K562 (cell line): Measurements from ENCODE around the gene PSMD9. TPM values are rescaled to one million over a fixed set of nuclear protein-coding genes. Genes with fewer than 3 reads are reported as not detected.

Experiments
- CBX8 ChIP-seq: fragments of 200-600 bp; sonication (generic); IDR thresholded peaks from 2 replicates; pipeline ENCODE4 v1.6.1; 2012; ENCODE audit warnings: borderline replicate concordance, mixed run types, low read depth, mild to moderate bottlenecking, moderate library complexity, mixed read lengths, low read length, control low read depth, inconsistent platforms; ENCODE audit not compliant: poor library complexity, severe bottlenecking; ENCODE audit errors: extremely low read depth
- CEBPG ChIP-seq, 3 experiments: fragments of 200-800 bp in 1 of 3; sonication (Bioruptor generic) in 1 of 3; sonication (generic) in 1 of 3; formaldehyde crosslinking in 1 of 3; IDR thresholded peaks in 2 of 3; conservative IDR thresholded peaks in 1 of 3; 2 replicates each; pipeline versions ENCODE4 v1.6.1 to v1.8.0; 2016 to 2022; ENCODE audit warnings: missing compliant biosample characterization in 2 of 3, missing genetic modification characterization in 2 of 3, mild to moderate bottlenecking in 1 of 3, missing genetic modification reagents in 1 of 3
- DIDO1 ChIP-seq: fragments of 450-650 bp; IDR thresholded peaks from 2 replicates; pipeline ENCODE4 v1.6.1; 2016; ENCODE audit warnings: low read depth, missing biosample characterization, missing genetic modification characterization
- ETS2 ChIP-seq: IDR thresholded peaks from 2 replicates; pipeline ENCODE4 v1.6.1; 2016; ENCODE audit warnings: borderline replicate concordance, missing genetic modification characterization, mild to moderate bottlenecking, moderate library complexity, missing compliant biosample characterization; ENCODE audit not compliant: poor library complexity, severe bottlenecking
- FOXA1 ChIP-seq: fragments of 450-650 bp; IDR thresholded peaks from 2 replicates; pipeline ENCODE4 v1.6.1; 2016; ENCODE audit warnings: mild to moderate bottlenecking, borderline replicate concordance
- HNRNPH1 ChIP-seq: fragments of 200-400 bp; formaldehyde crosslinking; optimal IDR thresholded peaks from 2 replicates; pipeline ENCODE3; 2017; ENCODE audit warnings: low read depth, mild to moderate bottlenecking, low read length, moderate library complexity
- MAZ ChIP-seq, 2 experiments: fragments of 450-650 bp in 1 of 2; sonication (generic) in 1 of 2; formaldehyde crosslinking; IDR thresholded peaks in 1 of 2; conservative IDR thresholded peaks in 1 of 2; 2 replicates each; pipeline versions ENCODE4 v1.4.0 to v1.5.0; 2020; ENCODE audit warnings: mild to moderate bottlenecking in 1 of 2, missing genetic modification reagents in 1 of 2
- MTF1 ChIP-seq: fragments of 250-450 bp; sonication (Bioruptor Pico); IDR thresholded peaks from 2 replicates; pipeline ENCODE4 v1.9.0; 2021; ENCODE audit warnings: moderate library complexity, mild to moderate bottlenecking, inconsistent platforms, borderline replicate concordance
- NFE2L1 ChIP-seq: fragments of 450-650 bp; IDR thresholded peaks from 2 replicates; pipeline ENCODE4 v1.6.1; 2016; ENCODE audit warnings: missing genetic modification characterization, low read depth, mild to moderate bottlenecking, missing compliant biosample characterization, moderate library complexity, borderline replicate concordance
- NFRKB ChIP-seq: fragments of 450-650 bp; IDR thresholded peaks from 2 replicates; pipeline ENCODE4 v1.6.1; 2016; ENCODE audit warnings: low read depth
- POLR2A ChIP-seq: fragments of 450-650 bp; conservative IDR thresholded peaks from 2 replicates; pipeline ENCODE4 v1.6.1; 2016
- SMARCA5 ChIP-seq: fragments of 450-650 bp; IDR thresholded peaks from 2 replicates; pipeline ENCODE4 v1.6.1; 2016
- SRSF1 ChIP-seq: fragments of 200-400 bp; formaldehyde crosslinking; IDR thresholded peaks from 2 replicates; pipeline ENCODE4 v1.6.1; 2017; ENCODE audit warnings: mild to moderate bottlenecking, low read depth, low read length, moderate library complexity
- TBL1XR1 ChIP-seq, 2 experiments: IDR thresholded peaks; 2 replicates each; pipeline ENCODE4 v1.6.1; 2012; ENCODE audit warnings: improper control_type of control experiment in 2 of 2, low read length in 2 of 2, mild to moderate bottlenecking in 1 of 2
- TEAD1 ChIP-seq, 2 experiments: fragments of 450-650 bp in 1 of 2; sonication (generic) in 1 of 2; formaldehyde crosslinking; IDR thresholded peaks; 2 replicates each; pipeline versions ENCODE4 v1.4.0 to v1.8.0; 2020 to 2022; ENCODE audit warnings: mild to moderate bottlenecking in 2 of 2, missing genetic modification reagents in 1 of 2
- TRIM28 ChIP-seq: fragments of 450-650 bp; IDR thresholded peaks from 2 replicates; pipeline ENCODE4 v1.6.1; 2017
- ZNF445 ChIP-seq: fragments of 250-450 bp; sonication (Bioruptor Pico); IDR thresholded peaks from 2 replicates; pipeline ENCODE4 v1.4.0; 2020; ENCODE audit warnings: low read depth, mild to moderate bottlenecking, moderate library complexity
- ZNF75A ChIP-seq: fragments of 450-650 bp; formaldehyde crosslinking; IDR thresholded peaks from 2 replicates; pipeline ENCODE4 v1.4.0; 2020; ENCODE audit warnings: mild to moderate bottlenecking
- polyA plus RNA-seq, 8 experiments: library from polyadenylated mRNA; depleted of rRNA in 4 of 8; stranded (reverse) in 5 of 8; unstranded in 3 of 8; fragments of >200 nt; fragmentation: Nextera tagmentation in 2 of 8; fragmentation: Illumina TruSeq in 1 of 8; extraction: Ambion mirVana in 2 of 8; extraction: Trizol in 1 of 8; gene quantifications; 2 replicates each; pipeline versions ENCODE4 v1.2.1 to v1.2.3, GENCODE V29; 2011 to 2014; ENCODE audit warnings: inconsistent platforms in 1 of 8, missing spikeins in 1 of 8
- total RNA-seq, 7 experiments: library from RNA; depleted of rRNA in 6 of 7; stranded (reverse); fragments of >200 nt in 6 of 7; fragmentation: Illumina TruSeq in 2 of 7; extraction: Trizol in 2 of 7; gene quantifications; 2 replicates each; pipeline versions ENCODE4 v1.2.1 to v1.2.3, GENCODE V29; 2011 to 2021; ENCODE audit warnings: low replicate concordance in 1 of 7
- TF ChIP-seq, protein P1 (sequence below): fragments of 250-450 bp; sonication (Bioruptor Pico); IDR thresholded peaks from 2 replicates; pipeline ENCODE4 v1.5.0; 2020; ENCODE audit warnings: mild to moderate bottlenecking
- TF ChIP-seq, protein P2 (sequence below): IDR thresholded peaks from 3 replicates; pipeline ENCODE4 v1.6.1; 2011; ENCODE audit warnings: borderline replicate concordance, mild to moderate bottlenecking; ENCODE audit not compliant: insufficient read length, insufficient read depth
- TF ChIP-seq, protein P3 (sequence below): fragments of 450-650 bp; IDR thresholded peaks from 2 replicates; pipeline ENCODE4 v1.7.0; 2016; ENCODE audit warnings: borderline replicate concordance

The PSMD9 gene
- total and polyA plus RNA-seq, 9 of the 15 experiments (the other 6 are each of a cell fraction or from before 2014, with no cell fraction given): 12.2 to 143 (median 61.3) TPM

DNA sequence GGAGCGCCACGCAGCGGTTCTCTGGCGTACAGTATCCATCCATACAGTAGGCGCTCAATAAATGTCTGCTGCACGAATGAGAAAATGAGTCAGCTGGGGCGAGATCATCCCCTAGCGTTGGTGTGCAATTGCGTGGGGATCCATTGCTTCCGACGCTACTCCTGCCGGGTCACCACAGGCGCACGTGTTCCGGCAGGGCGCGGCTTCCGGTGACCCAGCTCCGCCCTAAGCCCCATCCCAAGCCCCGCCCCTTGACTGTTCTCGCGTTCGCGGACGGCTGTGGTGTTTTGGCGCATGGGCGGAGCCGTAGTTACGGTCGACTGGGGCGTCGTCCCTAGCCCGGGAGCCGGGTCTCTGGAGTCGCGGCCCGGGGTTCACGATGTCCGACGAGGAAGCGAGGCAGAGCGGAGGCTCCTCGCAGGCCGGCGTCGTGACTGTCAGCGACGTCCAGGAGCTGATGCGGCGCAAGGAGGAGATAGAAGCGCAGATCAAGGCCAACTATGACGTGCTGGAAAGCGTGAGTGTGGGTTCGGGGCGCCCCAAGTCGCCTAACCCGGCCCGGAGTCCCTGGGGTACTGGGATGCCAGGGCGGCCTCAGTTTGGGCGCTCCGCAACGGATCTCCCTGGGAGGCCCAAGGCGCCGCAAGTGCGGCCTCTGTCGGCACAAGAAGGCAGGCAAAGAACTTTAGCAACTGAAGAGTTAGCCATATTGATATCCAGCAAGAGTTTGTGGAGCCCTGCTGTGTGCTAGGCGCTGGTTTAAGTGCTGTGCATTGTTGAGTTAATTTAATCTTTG is at the start of gene PSMD9 (continued):
- TF ChIP-seq, protein P1, sequence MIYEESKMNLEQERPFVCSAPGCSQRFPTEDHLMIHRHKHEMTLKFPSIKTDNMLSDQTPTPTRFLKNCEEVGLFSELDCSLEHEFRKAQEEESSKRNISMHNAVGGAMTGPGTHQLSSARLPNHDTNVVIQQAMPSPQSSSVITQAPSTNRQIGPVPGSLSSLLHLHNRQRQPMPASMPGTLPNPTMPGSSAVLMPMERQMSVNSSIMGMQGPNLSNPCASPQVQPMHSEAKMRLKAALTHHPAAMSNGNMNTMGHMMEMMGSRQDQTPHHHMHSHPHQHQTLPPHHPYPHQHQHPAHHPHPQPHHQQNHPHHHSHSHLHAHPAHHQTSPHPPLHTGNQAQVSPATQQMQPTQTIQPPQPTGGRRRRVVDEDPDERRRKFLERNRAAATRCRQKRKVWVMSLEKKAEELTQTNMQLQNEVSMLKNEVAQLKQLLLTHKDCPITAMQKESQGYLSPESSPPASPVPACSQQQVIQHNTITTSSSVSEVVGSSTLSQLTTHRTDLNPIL (CRISPR knock-in tag): no peak
- TF ChIP-seq ETS2: no peak
- no peak for TF ChIP-seq ZNF75A (CRISPR knock-in tag)
- TF ChIP-seq NFE2L1 (tag): no peak
- TF ChIP-seq TBL1XR1 (IDR thresholded peaks at IDR 0.05; ENCODE audit: low read length in 2 of 2): peak; percentile 25 to 67; a peak in 3 of 4 replicates
- no peak for TF ChIP-seq MTF1 (CRISPR knock-in tag)
- TF ChIP-seq, protein P2, sequence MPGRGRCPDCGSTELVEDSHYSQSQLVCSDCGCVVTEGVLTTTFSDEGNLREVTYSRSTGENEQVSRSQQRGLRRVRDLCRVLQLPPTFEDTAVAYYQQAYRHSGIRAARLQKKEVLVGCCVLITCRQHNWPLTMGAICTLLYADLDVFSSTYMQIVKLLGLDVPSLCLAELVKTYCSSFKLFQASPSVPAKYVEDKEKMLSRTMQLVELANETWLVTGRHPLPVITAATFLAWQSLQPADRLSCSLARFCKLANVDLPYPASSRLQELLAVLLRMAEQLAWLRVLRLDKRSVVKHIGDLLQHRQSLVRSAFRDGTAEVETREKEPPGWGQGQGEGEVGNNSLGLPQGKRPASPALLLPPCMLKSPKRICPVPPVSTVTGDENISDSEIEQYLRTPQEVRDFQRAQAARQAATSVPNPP: no peak
- peak; percentile 97 for TF ChIP-seq CEBPG (CRISPR knock-in tag; IDR thresholded peaks at IDR 0.05)
- TF ChIP-seq CEBPG (tag; conservative IDR thresholded peaks at IDR 0.05 in 1 of 2, IDR thresholded peaks at IDR 0.05 in 1 of 2): peak; percentile 20 to 70; a peak in 2 of 4 replicates
- TF ChIP-seq HNRNPH1: no peak
- peak; percentile 92; the same call in 1 of the 2 replicates for TF ChIP-seq SMARCA5
- peak; percentile 71 for TF ChIP-seq NFRKB
- TF ChIP-seq POLR2A: peak; percentile 94
- no peak for TF ChIP-seq FOXA1
- no peak for TF ChIP-seq CBX8
- 0 out of 2 replicates have a peak, but pooled peaks have one; percentile 53 for TF ChIP-seq TRIM28
- TF ChIP-seq TEAD1 (CRISPR knock-in tag; IDR thresholded peaks at IDR 0.05): no peak; a peak in 1 of 4 replicates
- TF ChIP-seq, protein P3, sequence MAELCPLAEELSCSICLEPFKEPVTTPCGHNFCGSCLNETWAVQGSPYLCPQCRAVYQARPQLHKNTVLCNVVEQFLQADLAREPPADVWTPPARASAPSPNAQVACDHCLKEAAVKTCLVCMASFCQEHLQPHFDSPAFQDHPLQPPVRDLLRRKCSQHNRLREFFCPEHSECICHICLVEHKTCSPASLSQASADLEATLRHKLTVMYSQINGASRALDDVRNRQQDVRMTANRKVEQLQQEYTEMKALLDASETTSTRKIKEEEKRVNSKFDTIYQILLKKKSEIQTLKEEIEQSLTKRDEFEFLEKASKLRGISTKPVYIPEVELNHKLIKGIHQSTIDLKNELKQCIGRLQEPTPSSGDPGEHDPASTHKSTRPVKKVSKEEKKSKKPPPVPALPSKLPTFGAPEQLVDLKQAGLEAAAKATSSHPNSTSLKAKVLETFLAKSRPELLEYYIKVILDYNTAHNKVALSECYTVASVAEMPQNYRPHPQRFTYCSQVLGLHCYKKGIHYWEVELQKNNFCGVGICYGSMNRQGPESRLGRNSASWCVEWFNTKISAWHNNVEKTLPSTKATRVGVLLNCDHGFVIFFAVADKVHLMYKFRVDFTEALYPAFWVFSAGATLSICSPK: no peak
- no peak for TF ChIP-seq ZNF445 (CRISPR knock-in tag)
- TF ChIP-seq MAZ (CRISPR knock-in tag; conservative IDR thresholded peaks at IDR 0.05 in 1 of 2, IDR thresholded peaks at IDR 0.05 in 1 of 2): peak; percentile 82 to 92; a peak in 3 of 4 replicates
- TF ChIP-seq SRSF1: no peak
- TF ChIP-seq DIDO1 (tag): peak; percentile 68
